ENCODE data around the gene SPANXC.

SPANXC gene

DNA sequence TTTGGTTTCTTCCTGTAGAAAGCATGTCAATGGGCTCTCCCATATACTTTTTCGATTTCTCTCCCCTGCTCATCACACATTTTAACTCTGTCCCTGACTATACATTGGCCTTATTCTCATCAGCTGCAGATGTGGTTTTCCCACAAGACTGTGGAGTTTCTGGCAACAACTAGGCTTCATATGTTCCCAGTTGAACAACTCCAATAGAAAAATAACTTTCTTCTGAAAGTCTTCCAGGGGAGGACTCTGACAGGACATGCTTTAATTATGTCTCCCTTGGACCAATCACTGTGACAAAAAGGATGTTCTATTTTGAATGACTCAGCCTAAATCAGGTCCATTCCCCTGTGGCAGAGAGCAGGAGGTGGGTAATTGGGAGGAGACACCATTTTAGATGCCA, 28.1 kb downstream of the SPANXC start:
- TF ChIP-seq CREB5 (CRISPR knock-in tag; IDR thresholded peaks at IDR 0.05; ENCODE audit: low read depth) (no peak), ARNTL (CRISPR knock-in tag; IDR thresholded peaks at IDR 0.05; ENCODE audit: borderline replicate concordance, low read depth) (no peak), ISL1 (CRISPR knock-in tag; IDR thresholded peaks at IDR 0.05) (no peak), TOX (CRISPR knock-in tag; IDR thresholded peaks at IDR 0.05; ENCODE audit: borderline replicate concordance) (no peak), CSDC2 (CRISPR knock-in tag; IDR thresholded peaks at IDR 0.05) (no peak), ZFP30 (CRISPR knock-in tag; IDR thresholded peaks at IDR 0.05) (no peak), ZNF565 (CRISPR knock-in tag; conservative IDR thresholded peaks at IDR 0.05; ENCODE audit: low read depth) (no peak), TSHZ2 (CRISPR knock-in tag; IDR thresholded peaks at IDR 0.05) (no peak), SNAI2 (CRISPR knock-in tag; IDR thresholded peaks at IDR 0.05) (no peak), ZC3H10 (CRISPR knock-in tag; IDR thresholded peaks at IDR 0.05) (no peak), OSR1 (CRISPR knock-in tag; IDR thresholded peaks at IDR 0.05) (no peak), GLIS3 (CRISPR knock-in tag; IDR thresholded peaks at IDR 0.05) (no peak), PPARA (CRISPR knock-in tag; IDR thresholded peaks at IDR 0.05; ENCODE audit: borderline replicate concordance) (no peak)
- TF ChIP-seq, protein P1, sequence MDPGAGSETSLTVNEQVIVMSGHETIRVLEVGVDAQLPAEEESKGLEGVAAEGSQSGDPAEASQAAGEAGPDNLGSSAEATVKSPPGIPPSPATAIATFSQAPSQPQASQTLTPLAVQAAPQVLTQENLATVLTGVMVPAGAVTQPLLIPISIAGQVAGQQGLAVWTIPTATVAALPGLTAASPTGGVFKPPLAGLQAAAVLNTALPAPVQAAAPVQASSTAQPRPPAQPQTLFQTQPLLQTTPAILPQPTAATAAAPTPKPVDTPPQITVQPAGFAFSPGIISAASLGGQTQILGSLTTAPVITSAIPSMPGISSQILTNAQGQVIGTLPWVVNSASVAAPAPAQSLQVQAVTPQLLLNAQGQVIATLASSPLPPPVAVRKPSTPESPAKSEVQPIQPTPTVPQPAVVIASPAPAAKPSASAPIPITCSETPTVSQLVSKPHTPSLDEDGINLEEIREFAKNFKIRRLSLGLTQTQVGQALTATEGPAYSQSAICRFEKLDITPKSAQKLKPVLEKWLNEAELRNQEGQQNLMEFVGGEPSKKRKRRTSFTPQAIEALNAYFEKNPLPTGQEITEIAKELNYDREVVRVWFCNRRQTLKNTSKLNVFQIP (CRISPR knock-in tag; IDR thresholded peaks at IDR 0.05; ENCODE audit: borderline replicate concordance, low read depth) = no peak
- TF ChIP-seq, protein P2, sequence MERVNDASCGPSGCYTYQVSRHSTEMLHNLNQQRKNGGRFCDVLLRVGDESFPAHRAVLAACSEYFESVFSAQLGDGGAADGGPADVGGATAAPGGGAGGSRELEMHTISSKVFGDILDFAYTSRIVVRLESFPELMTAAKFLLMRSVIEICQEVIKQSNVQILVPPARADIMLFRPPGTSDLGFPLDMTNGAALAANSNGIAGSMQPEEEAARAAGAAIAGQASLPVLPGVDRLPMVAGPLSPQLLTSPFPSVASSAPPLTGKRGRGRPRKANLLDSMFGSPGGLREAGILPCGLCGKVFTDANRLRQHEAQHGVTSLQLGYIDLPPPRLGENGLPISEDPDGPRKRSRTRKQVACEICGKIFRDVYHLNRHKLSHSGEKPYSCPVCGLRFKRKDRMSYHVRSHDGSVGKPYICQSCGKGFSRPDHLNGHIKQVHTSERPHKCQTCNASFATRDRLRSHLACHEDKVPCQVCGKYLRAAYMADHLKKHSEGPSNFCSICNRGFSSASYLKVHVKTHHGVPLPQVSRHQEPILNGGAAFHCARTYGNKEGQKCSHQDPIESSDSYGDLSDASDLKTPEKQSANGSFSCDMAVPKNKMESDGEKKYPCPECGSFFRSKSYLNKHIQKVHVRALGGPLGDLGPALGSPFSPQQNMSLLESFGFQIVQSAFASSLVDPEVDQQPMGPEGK (CRISPR knock-in tag; IDR thresholded peaks at IDR 0.05; ENCODE audit: borderline replicate concordance) = no peak
- TF ChIP-seq, protein P3, sequence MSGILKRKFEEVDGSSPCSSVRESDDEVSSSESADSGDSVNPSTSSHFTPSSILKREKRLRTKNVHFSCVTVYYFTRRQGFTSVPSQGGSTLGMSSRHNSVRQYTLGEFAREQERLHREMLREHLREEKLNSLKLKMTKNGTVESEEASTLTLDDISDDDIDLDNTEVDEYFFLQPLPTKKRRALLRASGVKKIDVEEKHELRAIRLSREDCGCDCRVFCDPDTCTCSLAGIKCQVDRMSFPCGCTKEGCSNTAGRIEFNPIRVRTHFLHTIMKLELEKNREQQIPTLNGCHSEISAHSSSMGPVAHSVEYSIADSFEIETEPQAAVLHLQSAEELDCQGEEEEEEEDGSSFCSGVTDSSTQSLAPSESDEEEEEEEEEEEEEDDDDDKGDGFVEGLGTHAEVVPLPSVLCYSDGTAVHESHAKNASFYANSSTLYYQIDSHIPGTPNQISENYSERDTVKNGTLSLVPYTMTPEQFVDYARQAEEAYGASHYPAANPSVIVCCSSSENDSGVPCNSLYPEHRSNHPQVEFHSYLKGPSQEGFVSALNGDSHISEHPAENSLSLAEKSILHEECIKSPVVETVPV (CRISPR knock-in tag; IDR thresholded peaks at IDR 0.05) = no peak
- ATAC-seq = peak; percentile 47; the same call in 2 of the 3 replicates

GRCh38 chrX:141201962-141202361, 40.4 kb downstream of the SPANXC start:
- no peak for TF ChIP-seq ZC3H10 (CRISPR knock-in tag; IDR thresholded peaks at IDR 0.05)
- no peak for TF ChIP-seq TOX (CRISPR knock-in tag; IDR thresholded peaks at IDR 0.05; ENCODE audit: borderline replicate concordance)
- TF ChIP-seq RARB (CRISPR knock-in tag; IDR thresholded peaks at IDR 0.05) = no peak
- TF ChIP-seq ZNF70 (CRISPR knock-in tag; IDR thresholded peaks at IDR 0.05) = no peak
- no peak for TF ChIP-seq ARNTL (CRISPR knock-in tag; IDR thresholded peaks at IDR 0.05; ENCODE audit: borderline replicate concordance, low read depth)
- no peak for ATAC-seq
